ENCODE measurements around the gene LEF1.
"Not testable (repeated sequence)": the region's sequence is repeated elsewhere in the genome, so short reads cannot be mapped to it uniquely, and the experiment has no call there.

Gene LEF1

GRCh38 chr4:108018040-108018883 is 150.5 kb downstream of the LEF1 start:
- peak; percentile 93 for TF ChIP-seq CTCF (IDR thresholded peaks at IDR 0.05; ENCODE audit: insufficient read depth, missing control alignments)
- DNase-seq (ENCODE audit: insufficient read length, low spot score): peak; percentile 39
- no peak for FAIRE-seq

- no peak for TF ChIP-seq CTCF (IDR thresholded peaks at IDR 0.05; ENCODE audit: insufficient read depth, missing control alignments)
- FAIRE-seq (no peak), DNase-seq (ENCODE audit: insufficient read length, low spot score) (no peak)
Measured at GRCh38 chr4:108013955-108014354, 154.8 kb downstream of the LEF1 start.

GRCh38 chr4:108013327-108013726 is 155.4 kb downstream of the LEF1 start:
- TF ChIP-seq CTCF (IDR thresholded peaks at IDR 0.05; ENCODE audit: insufficient read depth, missing control alignments): no peak
- DNase-seq (ENCODE audit: insufficient read length, low spot score) (no peak), FAIRE-seq (no peak)

- DNase-seq (ENCODE audit: insufficient read length, low spot score); FAIRE-seq: not testable (repeated sequence)
Measured at GRCh38 chr4:108012382-108012781, 156.3 kb downstream of the LEF1 start.

GRCh38 chr4:108010167-108010566 is 158.6 kb downstream of the LEF1 start:
- DNase-seq (ENCODE audit: insufficient read length, low spot score) (no peak), FAIRE-seq (no peak)
- no peak for TF ChIP-seq CTCF (IDR thresholded peaks at IDR 0.05; ENCODE audit: insufficient read depth, missing control alignments)

- FAIRE-seq: no peak
- no peak for DNase-seq (ENCODE audit: insufficient read length, low spot score)
- TF ChIP-seq CTCF (IDR thresholded peaks at IDR 0.05; ENCODE audit: insufficient read depth, missing control alignments): no peak
Measured at GRCh38 chr4:108008721-108009120, 160.0 kb downstream of the LEF1 start.

GRCh38 chr4:108007984-108008383 is 160.7 kb downstream of the LEF1 start:
- DNase-seq (ENCODE audit: insufficient read length, low spot score) (no peak), FAIRE-seq (no peak)
- TF ChIP-seq CTCF (IDR thresholded peaks at IDR 0.05; ENCODE audit: insufficient read depth, missing control alignments): no peak
